GM23338 (cell line): Measurements from ENCODE around the gene LNX1. TPM values are rescaled to one million over a fixed set of nuclear protein-coding genes. Genes with fewer than 3 reads are reported as not detected.

Source experiments
- ATAC-seq: fragments of 200-7000 bp; cut with Tn5 transposase; 3 replicates; pipeline ENCODE4 v1.9.1; 2020
- DNase-seq: peaks from one replicate; pipeline ENCODE4 v3.0.0-alpha.2; 2015; ENCODE audit warnings: low spot score
- H2AFZ ChIP-seq: fragments of 200-600 bp; sonication (generic); 2 replicates; pipeline ENCODE4 v1.8.0; 2016; ENCODE audit warnings: antibody characterized with exemption, mild to moderate bottlenecking, moderate library complexity
- H3F3A ChIP-seq: fragments of 200-600 bp; sonication (generic); replicated peaks from 2 replicates; pipeline ENCODE4 v1.8.0; 2017; ENCODE audit warnings: antibody characterized with exemption, mixed run types, low read depth
- H3K27ac ChIP-seq: fragments of 200-600 bp; sonication (generic); 2 replicates; pipeline ENCODE4 v1.6.1; 2016; ENCODE audit warnings: low read depth
- H3K27me3 ChIP-seq: fragments of 200-600 bp; sonication (generic); 2 replicates; pipeline ENCODE4 v1.8.0; 2016; ENCODE audit warnings: mild to moderate bottlenecking, mixed run types, moderate library complexity; ENCODE audit not compliant: insufficient read depth
- H3K36me3 ChIP-seq: fragments of 200-600 bp; sonication (generic); 2 replicates; pipeline ENCODE4 v1.8.0; 2016; ENCODE audit warnings: mild to moderate bottlenecking; ENCODE audit not compliant: insufficient read depth
- H3K4me1 ChIP-seq: fragments of 200-600 bp; sonication (generic); 2 replicates; pipeline ENCODE4 v1.8.0; 2016; ENCODE audit warnings: mild to moderate bottlenecking, moderate library complexity; ENCODE audit not compliant: insufficient read depth
- H3K4me2 ChIP-seq: fragments of 200-600 bp; sonication (generic); 2 replicates; pipeline ENCODE4 v1.7.1; 2017; ENCODE audit warnings: mixed run types
- H3K4me3 ChIP-seq: fragments of 200-600 bp; sonication (generic); 2 replicates; pipeline ENCODE4 v1.6.1; 2016; ENCODE audit warnings: mixed run types
- H3K79me2 ChIP-seq: fragments of 200-600 bp; sonication (generic); replicated peaks from 2 replicates; pipeline ENCODE4 v1.8.0; 2017; ENCODE audit warnings: mild to moderate bottlenecking; ENCODE audit not compliant: insufficient read depth
- H3K9me2 ChIP-seq: fragments of 200-600 bp; sonication (generic); 2 replicates; pipeline ENCODE4 v1.8.0; 2017; ENCODE audit not compliant: insufficient read depth
- H4K20me1 ChIP-seq: fragments of 200-600 bp; sonication (generic); replicated peaks from 2 replicates; pipeline ENCODE4 v1.8.0; 2017; ENCODE audit warnings: mild to moderate bottlenecking; ENCODE audit not compliant: insufficient read depth
- H3K27ac Mint-ChIP-seq: 2 replicates; pipeline ENCODE4 v1.8.0; 2020; ENCODE audit warnings: inconsistent platforms, mild to moderate bottlenecking, moderate library complexity, mixed read lengths
- H3K27me3 Mint-ChIP-seq: 3 replicates; pipeline ENCODE4 v1.8.0; 2022; ENCODE audit warnings: low read depth, mild to moderate bottlenecking, moderate library complexity, mixed read lengths, inconsistent platforms; ENCODE audit not compliant: insufficient read depth, poor library complexity
- H3K36me3 Mint-ChIP-seq: 3 replicates; pipeline ENCODE4 v1.8.0; 2021; ENCODE audit warnings: low read depth, mild to moderate bottlenecking, inconsistent platforms, moderate library complexity, mixed read lengths
- H3K4me1 Mint-ChIP-seq: 3 replicates; pipeline ENCODE4 v1.8.0; 2020; ENCODE audit warnings: mild to moderate bottlenecking, inconsistent platforms, mixed read lengths
- H3K4me3 Mint-ChIP-seq: 3 replicates; pipeline ENCODE4 v1.8.0; 2021; ENCODE audit warnings: moderate library complexity, mild to moderate bottlenecking, inconsistent platforms, mixed read lengths
- H3K9me3 Mint-ChIP-seq: 3 replicates; pipeline ENCODE4 v1.8.0; 2020; ENCODE audit warnings: moderate library complexity, mild to moderate bottlenecking, inconsistent platforms, mixed read lengths
- EZH2phosphoT487 ChIP-seq: fragments of 200-600 bp; sonication (generic); IDR thresholded peaks from one replicate; pipeline ENCODE4 v1.8.1; 2018; ENCODE audit warnings: antibody characterized with exemption; ENCODE audit not compliant: unreplicated experiment
- JUNB ChIP-seq: IDR thresholded peaks from one replicate; pipeline ENCODE4 v1.6.1; 2016; ENCODE audit warnings: antibody characterized with exemption; ENCODE audit not compliant: unreplicated experiment
- NANOG ChIP-seq: IDR thresholded peaks from 2 replicates; pipeline ENCODE4 v1.6.1; 2016; ENCODE audit warnings: antibody characterized with exemption, borderline replicate concordance
- POLR2AphosphoS5 ChIP-seq: IDR thresholded peaks from 2 replicates; pipeline ENCODE4 v1.6.1; 2016; ENCODE audit warnings: antibody characterized with exemption, low read depth
- STAT1 ChIP-seq: IDR thresholded peaks from one replicate; pipeline ENCODE4 v1.6.1; 2016; ENCODE audit warnings: antibody characterized with exemption; ENCODE audit not compliant: unreplicated experiment
- ZNF114 ChIP-seq: fragments of 250-450 bp; sonication (Bioruptor Pico); IDR thresholded peaks from 2 replicates; pipeline ENCODE4 v1.5.0; 2020; ENCODE audit warnings: mild to moderate bottlenecking, moderate library complexity
- ZNF331 ChIP-seq: fragments of 250-450 bp; sonication (Bioruptor Pico); IDR thresholded peaks from 2 replicates; pipeline ENCODE4 v1.5.0; 2020; ENCODE audit warnings: low read depth, mild to moderate bottlenecking, moderate library complexity
- polyA plus RNA-seq: library from polyadenylated mRNA; unstranded; fragments of >200 nt; fragmentation: Nextera tagmentation; extraction: Ambion mirVana; gene quantifications from 2 replicates; pipeline ENCODE4 v1.2.1, GENCODE V29; 2016
- total RNA-seq: library from RNA; depleted of rRNA; stranded (reverse); fragments of >200 nt; shearing (Covaris generic); gene quantifications from 2 replicates; pipeline ENCODE4 v1.2.3, GENCODE V29; 2014
- TF ChIP-seq, protein P1 (sequence below), 2 experiments: fragments of 200-600 bp in 1 of 2; sonication (generic) in 1 of 2; conservative IDR thresholded peaks; 2 replicates each; pipeline versions ENCODE4 v1.5.1 to v1.6.1; 2016 to 2017; ENCODE audit warnings: antibody characterized with exemption in 2 of 2, low read depth in 2 of 2, mild to moderate bottlenecking in 2 of 2, moderate library complexity in 1 of 2
- TF ChIP-seq, protein P2 (sequence below): IDR thresholded peaks from 2 replicates; pipeline ENCODE4 v1.6.1; 2016; ENCODE audit warnings: antibody characterized with exemption
- TF ChIP-seq, protein P3 (sequence below): fragments of 250-450 bp; sonication (Bioruptor Pico); IDR thresholded peaks from 2 replicates; pipeline ENCODE4 v1.5.0; 2020; ENCODE audit warnings: mild to moderate bottlenecking, moderate library complexity

LNX1 gene
- total and polyA plus RNA-seq, 2 experiments from 2014 or later: 5.4 to 6.4 TPM

DNA sequence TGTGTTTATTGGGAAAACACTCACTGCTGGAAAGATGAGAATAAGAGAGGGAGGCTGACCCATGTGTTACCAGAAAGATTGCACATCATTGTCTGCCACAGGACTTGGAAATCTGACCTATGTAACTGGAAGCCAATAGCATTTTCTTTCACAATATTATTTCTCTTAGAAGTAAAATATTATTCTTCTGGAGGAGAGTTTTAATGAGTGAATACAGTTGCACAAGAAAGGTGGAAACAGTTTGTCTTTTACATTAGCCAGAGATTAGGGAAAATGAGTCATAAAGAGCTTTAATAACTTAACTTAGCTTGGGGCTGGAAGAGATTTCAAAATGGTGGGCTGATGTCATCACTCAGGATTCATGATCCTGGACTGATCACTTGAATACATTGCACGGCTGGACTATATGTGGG, 31.5 kb upstream of the LNX1 start (continued):
- TF ChIP-seq ZNF331 (no peak), JUNB (no peak), POLR2AphosphoS5 (no peak), STAT1 (no peak), ZNF114 (CRISPR knock-in tag) (no peak), EZH2phosphoT487 (no peak), NANOG (no peak)
- TF ChIP-seq, protein P1, sequence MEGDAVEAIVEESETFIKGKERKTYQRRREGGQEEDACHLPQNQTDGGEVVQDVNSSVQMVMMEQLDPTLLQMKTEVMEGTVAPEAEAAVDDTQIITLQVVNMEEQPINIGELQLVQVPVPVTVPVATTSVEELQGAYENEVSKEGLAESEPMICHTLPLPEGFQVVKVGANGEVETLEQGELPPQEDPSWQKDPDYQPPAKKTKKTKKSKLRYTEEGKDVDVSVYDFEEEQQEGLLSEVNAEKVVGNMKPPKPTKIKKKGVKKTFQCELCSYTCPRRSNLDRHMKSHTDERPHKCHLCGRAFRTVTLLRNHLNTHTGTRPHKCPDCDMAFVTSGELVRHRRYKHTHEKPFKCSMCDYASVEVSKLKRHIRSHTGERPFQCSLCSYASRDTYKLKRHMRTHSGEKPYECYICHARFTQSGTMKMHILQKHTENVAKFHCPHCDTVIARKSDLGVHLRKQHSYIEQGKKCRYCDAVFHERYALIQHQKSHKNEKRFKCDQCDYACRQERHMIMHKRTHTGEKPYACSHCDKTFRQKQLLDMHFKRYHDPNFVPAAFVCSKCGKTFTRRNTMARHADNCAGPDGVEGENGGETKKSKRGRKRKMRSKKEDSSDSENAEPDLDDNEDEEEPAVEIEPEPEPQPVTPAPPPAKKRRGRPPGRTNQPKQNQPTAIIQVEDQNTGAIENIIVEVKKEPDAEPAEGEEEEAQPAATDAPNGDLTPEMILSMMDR (conservative IDR thresholded peaks at IDR 0.05; ENCODE audit: low read depth in 2 of 2): no peak
- TF ChIP-seq, protein P2, sequence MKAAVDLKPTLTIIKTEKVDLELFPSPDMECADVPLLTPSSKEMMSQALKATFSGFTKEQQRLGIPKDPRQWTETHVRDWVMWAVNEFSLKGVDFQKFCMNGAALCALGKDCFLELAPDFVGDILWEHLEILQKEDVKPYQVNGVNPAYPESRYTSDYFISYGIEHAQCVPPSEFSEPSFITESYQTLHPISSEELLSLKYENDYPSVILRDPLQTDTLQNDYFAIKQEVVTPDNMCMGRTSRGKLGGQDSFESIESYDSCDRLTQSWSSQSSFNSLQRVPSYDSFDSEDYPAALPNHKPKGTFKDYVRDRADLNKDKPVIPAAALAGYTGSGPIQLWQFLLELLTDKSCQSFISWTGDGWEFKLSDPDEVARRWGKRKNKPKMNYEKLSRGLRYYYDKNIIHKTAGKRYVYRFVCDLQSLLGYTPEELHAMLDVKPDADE: no peak

DNA sequence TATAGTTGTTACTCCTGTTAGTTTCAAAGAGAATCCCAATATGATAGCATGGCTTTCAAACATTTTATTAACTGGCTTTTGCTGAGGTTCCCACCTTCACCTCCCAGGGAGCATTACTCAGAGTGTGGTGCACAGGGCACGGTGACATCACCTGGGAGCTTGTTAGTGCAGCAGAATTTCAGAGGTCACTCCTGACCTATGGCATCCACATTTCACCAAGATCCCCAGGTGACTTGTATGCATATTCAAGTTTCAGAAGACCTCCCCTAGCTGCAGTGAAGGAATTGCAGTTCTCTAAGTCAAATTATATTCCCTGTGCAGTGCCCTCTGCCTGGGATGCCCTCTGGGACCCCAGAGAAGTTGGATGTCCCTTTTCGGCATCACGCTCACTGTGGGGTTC, 29.7 kb upstream of the LNX1 start:
- peak; percentile 38 for DNase-seq
- Mint-ChIP-seq H3K27ac (no peak overlapping the region), H3K4me1 (peaks cover 4% of the 10 kb centered on the region), H3K36me3 (no peaks in the 10 kb centered on the region), H3K4me3 (no peak overlapping the region), H3K9me3 (no peaks in the 10 kb centered on the region), H3K27me3 (no peaks in the 10 kb centered on the region)
- no peaks in the 10 kb centered on the region for H3K4me1 ChIP-seq
- no peaks in the 10 kb centered on the region for H4K20me1 ChIP-seq
- no peaks in the 10 kb centered on the region for H3K27me3 ChIP-seq
- no peaks in the 10 kb centered on the region for H3F3A ChIP-seq
- H3K9me2 ChIP-seq: peaks cover 5% of the 10 kb centered on the region
- no peaks in the 10 kb centered on the region for H3K79me2 ChIP-seq
- ATAC-seq: peak; percentile 43
- H2AFZ ChIP-seq: no peak overlapping the region
- TF ChIP-seq, protein P1 (conservative IDR thresholded peaks at IDR 0.05; ENCODE audit: low read depth in 2 of 2): peak; percentile 2 to 36; a peak in 2 of 4 replicates
- TF ChIP-seq EZH2phosphoT487: no peak
- no peak overlapping the region for H3K4me3 ChIP-seq
- H3K36me3 ChIP-seq: no peaks in the 10 kb centered on the region
- H3K27ac ChIP-seq: no peak overlapping the region
- H3K4me2 ChIP-seq: no peak overlapping the region

DNA sequence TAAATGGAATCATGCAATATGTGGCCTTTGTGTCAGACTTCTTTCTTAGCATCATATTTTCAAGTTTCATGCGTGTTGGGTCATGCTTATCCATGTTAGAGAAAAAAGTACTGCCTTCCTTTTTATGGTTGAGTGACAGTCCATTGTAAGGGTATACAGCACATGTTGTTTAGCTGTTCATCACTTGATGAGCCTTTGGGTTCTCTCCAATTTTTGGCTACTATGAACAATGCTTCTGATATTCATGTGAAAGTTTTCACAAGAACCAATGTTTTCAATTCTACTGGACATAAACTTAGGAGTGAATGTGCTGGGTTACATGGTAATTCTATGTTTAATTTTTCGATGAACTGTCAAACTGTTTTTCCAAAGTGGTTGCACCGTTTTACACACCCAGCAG, 28.1 kb upstream of the LNX1 start:
- ATAC-seq (no peak), DNase-seq (no peak)
- H3K79me2 ChIP-seq: no peaks in the 10 kb centered on the region
- no peaks in the 10 kb centered on the region for H3K36me3 Mint-ChIP-seq
- peaks cover 5% of the 10 kb centered on the region for H3K9me2 ChIP-seq
- no peaks in the 10 kb centered on the region for H3K4me1 ChIP-seq
- H3K4me3 ChIP-seq: no peak overlapping the region
- H3K36me3 ChIP-seq: no peaks in the 10 kb centered on the region
- H3K4me3 Mint-ChIP-seq: no peak overlapping the region
- no peaks in the 10 kb centered on the region for H3F3A ChIP-seq
- H3K27me3 Mint-ChIP-seq: no peaks in the 10 kb centered on the region
- no peaks in the 10 kb centered on the region for H3K9me3 Mint-ChIP-seq
- no peak overlapping the region for H2AFZ ChIP-seq
- TF ChIP-seq POLR2AphosphoS5 (no peak), STAT1 (no peak)
- TF ChIP-seq, protein P3, sequence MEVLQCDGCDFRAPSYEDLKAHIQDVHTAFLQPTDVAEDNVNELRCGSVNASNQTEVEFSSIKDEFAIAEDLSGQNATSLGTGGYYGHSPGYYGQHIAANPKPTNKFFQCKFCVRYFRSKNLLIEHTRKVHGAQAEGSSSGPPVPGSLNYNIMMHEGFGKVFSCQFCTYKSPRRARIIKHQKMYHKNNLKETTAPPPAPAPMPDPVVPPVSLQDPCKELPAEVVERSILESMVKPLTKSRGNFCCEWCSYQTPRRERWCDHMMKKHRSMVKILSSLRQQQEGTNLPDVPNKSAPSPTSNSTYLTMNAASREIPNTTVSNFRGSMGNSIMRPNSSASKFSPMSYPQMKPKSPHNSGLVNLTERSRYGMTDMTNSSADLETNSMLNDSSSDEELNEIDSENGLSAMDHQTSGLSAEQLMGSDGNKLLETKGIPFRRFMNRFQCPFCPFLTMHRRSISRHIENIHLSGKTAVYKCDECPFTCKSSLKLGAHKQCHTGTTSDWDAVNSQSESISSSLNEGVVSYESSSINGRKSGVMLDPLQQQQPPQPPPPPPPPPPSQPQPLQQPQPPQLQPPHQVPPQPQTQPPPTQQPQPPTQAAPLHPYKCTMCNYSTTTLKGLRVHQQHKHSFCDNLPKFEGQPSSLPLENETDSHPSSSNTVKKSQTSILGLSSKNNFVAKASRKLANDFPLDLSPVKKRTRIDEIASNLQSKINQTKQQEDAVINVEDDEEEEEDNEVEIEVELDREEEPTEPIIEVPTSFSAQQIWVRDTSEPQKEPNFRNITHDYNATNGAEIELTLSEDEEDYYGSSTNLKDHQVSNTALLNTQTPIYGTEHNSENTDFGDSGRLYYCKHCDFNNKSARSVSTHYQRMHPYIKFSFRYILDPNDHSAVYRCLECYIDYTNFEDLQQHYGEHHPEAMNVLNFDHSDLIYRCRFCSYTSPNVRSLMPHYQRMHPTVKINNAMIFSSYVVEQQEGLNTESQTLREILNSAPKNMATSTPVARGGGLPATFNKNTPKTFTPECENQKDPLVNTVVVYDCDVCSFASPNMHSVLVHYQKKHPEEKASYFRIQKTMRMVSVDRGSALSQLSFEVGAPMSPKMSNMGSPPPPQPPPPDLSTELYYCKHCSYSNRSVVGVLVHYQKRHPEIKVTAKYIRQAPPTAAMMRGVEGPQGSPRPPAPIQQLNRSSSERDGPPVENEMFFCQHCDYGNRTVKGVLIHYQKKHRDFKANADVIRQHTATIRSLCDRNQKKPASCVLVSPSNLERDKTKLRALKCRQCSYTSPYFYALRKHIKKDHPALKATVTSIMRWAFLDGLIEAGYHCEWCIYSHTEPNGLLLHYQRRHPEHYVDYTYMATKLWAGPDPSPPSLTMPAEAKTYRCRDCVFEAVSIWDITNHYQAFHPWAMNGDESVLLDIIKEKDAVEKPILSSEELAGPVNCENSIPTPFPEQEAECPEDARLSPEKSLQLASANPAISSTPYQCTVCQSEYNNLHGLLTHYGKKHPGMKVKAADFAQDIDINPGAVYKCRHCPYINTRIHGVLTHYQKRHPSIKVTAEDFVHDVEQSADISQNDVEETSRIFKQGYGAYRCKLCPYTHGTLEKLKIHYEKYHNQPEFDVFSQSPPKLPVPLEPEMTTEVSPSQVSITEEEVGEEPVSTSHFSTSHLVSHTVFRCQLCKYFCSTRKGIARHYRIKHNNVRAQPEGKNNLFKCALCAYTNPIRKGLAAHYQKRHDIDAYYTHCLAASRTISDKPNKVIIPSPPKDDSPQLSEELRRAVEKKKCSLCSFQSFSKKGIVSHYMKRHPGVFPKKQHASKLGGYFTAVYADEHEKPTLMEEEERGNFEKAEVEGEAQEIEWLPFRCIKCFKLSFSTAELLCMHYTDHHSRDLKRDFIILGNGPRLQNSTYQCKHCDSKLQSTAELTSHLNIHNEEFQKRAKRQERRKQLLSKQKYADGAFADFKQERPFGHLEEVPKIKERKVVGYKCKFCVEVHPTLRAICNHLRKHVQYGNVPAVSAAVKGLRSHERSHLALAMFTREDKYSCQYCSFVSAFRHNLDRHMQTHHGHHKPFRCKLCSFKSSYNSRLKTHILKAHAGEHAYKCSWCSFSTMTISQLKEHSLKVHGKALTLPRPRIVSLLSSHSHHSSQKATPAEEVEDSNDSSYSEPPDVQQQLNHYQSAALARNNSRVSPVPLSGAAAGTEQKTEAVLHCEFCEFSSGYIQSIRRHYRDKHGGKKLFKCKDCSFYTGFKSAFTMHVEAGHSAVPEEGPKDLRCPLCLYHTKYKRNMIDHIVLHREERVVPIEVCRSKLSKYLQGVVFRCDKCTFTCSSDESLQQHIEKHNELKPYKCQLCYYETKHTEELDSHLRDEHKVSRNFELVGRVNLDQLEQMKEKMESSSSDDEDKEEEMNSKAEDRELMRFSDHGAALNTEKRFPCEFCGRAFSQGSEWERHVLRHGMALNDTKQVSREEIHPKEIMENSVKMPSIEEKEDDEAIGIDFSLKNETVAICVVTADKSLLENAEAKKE (CRISPR knock-in tag): no peak
- peaks cover 12% of the 10 kb centered on the region for H3K4me1 Mint-ChIP-seq
- H3K27me3 ChIP-seq: no peaks in the 10 kb centered on the region
- no peak overlapping the region for H3K27ac Mint-ChIP-seq
- no peak overlapping the region for H3K4me2 ChIP-seq
- no peak overlapping the region for H3K27ac ChIP-seq
- no peaks in the 10 kb centered on the region for H4K20me1 ChIP-seq
